ENCODE results near the gene OR6J1. TPM values are rescaled to one million over a fixed set of nuclear protein-coding genes. Genes with fewer than 3 reads are reported as not detected.

Gene OR6J1
- total RNA-seq, 1 donor from 2014 or later: not detected

GRCh38 chr14:22666203-22666893 is 22.2 kb upstream of the OR6J1 start:
- no peaks in the 10 kb centered on the region for H3K36me3 ChIP-seq
- ATAC-seq: no peak
- H3K4me1 ChIP-seq: no peaks in the 10 kb centered on the region
- intact Hi-C loops (cut with DNase I): no loop called here
- DNase-seq: no peak
- H3K4me3 ChIP-seq: no peak overlapping the region
- no peaks in the 10 kb centered on the region for H3K9me3 ChIP-seq
- no peaks in the 10 kb centered on the region for H3K27me3 ChIP-seq (ENCODE audit: low read depth)
- no peak overlapping the region for H3K27ac ChIP-seq
- TF ChIP-seq CTCF (IDR thresholded peaks at IDR 0.05): no peak

GRCh38 chr14:22664261-22664660 is 20.1 kb upstream of the OR6J1 start:
- Histone ChIP-seq H3K36me3 (no peaks in the 10 kb centered on the region), H3K4me3 (no peak overlapping the region), H3K9me3 (no peaks in the 10 kb centered on the region), H3K27ac (no peak overlapping the region), H3K4me1 (no peaks in the 10 kb centered on the region), H3K27me3 (ENCODE audit: low read depth) (no peaks in the 10 kb centered on the region)
- no peak for TF ChIP-seq CTCF (IDR thresholded peaks at IDR 0.05)
- ATAC-seq (peak in 1 of 2 donors; percentile 42), DNase-seq (no peak)
- intact Hi-C loops (cut with DNase I): no loop called here

GRCh38 chr14:22660654-22661053 is 16.5 kb upstream of the OR6J1 start:
- Histone ChIP-seq H3K4me1 (no peaks in the 10 kb centered on the region), H3K4me3 (no peak overlapping the region), H3K27me3 (ENCODE audit: low read depth) (no peaks in the 10 kb centered on the region), H3K27ac (no peak overlapping the region), H3K36me3 (no peaks in the 10 kb centered on the region), H3K9me3 (no peaks in the 10 kb centered on the region)
- TF ChIP-seq CTCF (IDR thresholded peaks at IDR 0.05): no peak
- no peak for ATAC-seq
- intact Hi-C loops (cut with DNase I): no loop called here
- no peak for DNase-seq

GRCh38 chr14:22658946-22659345 is 14.8 kb upstream of the OR6J1 start:
- Histone ChIP-seq H3K4me1 (no peaks in the 10 kb centered on the region), H3K36me3 (no peaks in the 10 kb centered on the region), H3K27me3 (ENCODE audit: low read depth) (no peaks in the 10 kb centered on the region), H3K27ac (no peak overlapping the region), H3K9me3 (no peaks in the 10 kb centered on the region), H3K4me3 (no peak overlapping the region)
- intact Hi-C loops (cut with DNase I): loop anchor here (10.0 kb wide), 2 partner anchors 94 to 196 kb away; no protein-coding TSS in a partner anchor
- no peak for ATAC-seq
- TF ChIP-seq CTCF (IDR thresholded peaks at IDR 0.05): no peak
- no peak for DNase-seq

- H3K36me3 ChIP-seq: no peaks in the 10 kb centered on the region
- H3K4me3 ChIP-seq: no peak overlapping the region
- DNase-seq: no peak
- H3K4me1 ChIP-seq: no peaks in the 10 kb centered on the region
- intact Hi-C loops (cut with DNase I): loop anchor here (10.0 kb wide), 2 partner anchors 93 to 197 kb away; no protein-coding TSS in a partner anchor
- H3K27me3 ChIP-seq (ENCODE audit: low read depth): no peaks in the 10 kb centered on the region
- TF ChIP-seq CTCF (IDR thresholded peaks at IDR 0.05): peak; percentile 33
- peak in 1 of 2 donors; percentile 39 for ATAC-seq
- no peaks in the 10 kb centered on the region for H3K9me3 ChIP-seq
- H3K27ac ChIP-seq: no peak overlapping the region
These were observed 13.7 kb upstream of the OR6J1 start for GRCh38 chr14:22657861-22658260.

Data from lower lobe of right lung (tissue), 2 donors.